Stimulated activated CD4-positive, alpha-beta T cell treated with anti-CD3 and anti-CD28 coated beads, Interleukin-4, amount 100 ng/mL, for 48 hours (primary cell): ENCODE measurements around the gene LRRC41.
"Not testable (repeated sequence)": the region's sequence is repeated elsewhere in the genome, so short reads cannot be mapped to it uniquely, and the experiment has no call there.

Experiments used
- DNase-seq, 2 donors: peaks; one replicate each; pipeline ENCODE4 v3.0.0-alpha.2; 2020; ENCODE audit warnings: low read depth in 2 of 2

The LRRC41 gene

DNA sequence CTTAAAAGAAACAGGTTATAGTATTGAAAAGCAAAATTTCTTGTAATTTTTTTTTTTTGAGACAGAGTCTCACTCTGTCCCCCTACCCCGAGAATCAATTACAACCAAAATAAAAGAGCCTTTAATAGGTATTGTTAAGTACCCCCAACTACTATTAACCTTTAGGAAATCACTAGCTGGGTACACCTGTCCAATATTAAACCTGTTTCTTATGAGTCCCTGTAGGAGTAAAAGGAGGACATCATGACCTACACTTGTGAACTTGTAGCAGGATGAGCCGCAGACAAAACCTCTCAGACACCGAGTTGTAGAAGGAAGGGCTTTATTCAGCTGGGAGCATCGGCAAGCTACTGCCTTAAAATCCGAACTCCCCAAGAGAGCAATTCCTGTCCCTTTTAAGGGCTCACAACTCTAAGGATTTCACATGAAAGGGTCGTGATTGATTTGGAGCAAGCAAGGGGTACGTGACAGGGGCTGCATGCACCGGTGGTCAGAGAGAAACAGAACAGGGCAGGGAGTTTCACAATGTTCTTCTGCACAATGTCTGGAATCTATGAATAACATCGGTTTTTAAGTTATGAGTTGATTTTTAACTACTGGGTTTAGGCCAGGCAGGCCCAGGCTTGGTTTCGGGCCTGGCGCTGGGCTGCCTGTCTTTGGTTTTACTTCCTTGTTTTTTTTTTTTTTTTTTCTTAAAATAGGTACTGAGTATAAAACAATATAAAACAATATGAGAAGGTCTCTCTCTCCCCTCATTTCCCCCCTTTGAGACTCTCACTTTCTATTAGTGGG, 22.1 kb upstream of the LRRC41 start:
- DNase-seq = not testable (repeated sequence)

DNA sequence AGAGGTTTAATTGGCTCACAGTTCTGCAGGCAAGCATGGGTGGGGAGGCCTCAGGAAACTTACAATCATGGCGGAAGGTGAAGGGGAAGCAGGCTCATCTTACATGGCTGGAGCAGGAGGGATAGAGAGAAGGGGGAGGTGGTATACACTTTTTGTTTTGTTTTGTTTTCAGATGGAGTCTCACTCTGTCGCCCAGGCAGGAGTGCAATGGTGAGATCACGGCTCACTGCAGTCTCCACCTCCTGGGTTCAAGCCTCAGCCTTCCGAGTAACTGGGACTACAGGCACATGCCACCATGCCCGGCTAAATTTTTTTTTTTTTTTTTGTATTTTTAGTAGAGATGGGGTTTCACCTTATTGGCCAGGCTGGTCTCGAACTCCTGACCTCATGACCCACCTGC, 18.8 kb upstream of the LRRC41 start:
- not testable (repeated sequence) for DNase-seq

DNA sequence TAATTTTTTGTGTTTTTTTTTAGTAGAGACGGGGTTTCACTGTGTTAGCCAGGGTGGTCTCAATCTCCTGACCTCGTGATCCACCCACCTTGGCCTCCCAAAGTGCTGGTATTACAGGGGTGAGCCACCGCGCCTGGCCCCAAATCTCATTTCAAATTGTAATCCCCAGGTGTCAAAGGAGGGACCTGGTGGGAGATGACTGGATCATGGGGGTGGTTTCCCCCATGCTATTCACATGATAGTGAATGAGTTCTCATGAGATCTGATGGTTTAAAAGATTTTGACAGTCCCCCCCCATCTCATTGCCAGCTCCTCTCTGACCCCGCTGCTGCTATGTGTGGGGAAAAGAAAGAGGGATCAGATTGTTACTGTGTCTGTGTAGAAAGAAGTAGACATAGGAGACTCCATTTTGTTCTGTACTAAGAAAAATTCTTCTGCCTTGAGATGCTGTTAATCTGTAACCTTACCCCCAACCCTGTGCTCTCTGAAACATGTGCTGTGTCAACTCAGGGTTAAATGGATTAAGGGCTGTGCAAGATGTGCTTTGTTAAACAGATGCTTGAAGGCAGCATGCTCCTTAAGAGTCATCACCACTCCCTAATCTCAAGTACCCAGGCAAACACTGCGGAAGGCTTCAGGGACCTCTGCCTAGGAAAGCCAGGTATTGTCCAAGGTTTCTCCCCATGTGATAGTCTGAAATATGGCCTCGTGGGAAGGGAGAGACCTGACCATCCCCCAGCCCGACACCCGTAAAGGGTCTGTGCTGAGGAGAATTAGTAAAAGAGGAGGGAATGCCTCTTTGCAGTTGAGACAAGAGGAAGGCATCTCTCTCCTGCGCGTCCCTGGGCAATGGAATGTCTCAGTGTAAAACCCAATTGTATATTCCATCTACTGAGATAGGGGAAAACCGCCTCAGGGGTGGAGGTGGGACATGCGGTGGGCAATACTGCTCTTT, 16.8 kb upstream of the LRRC41 start:
- not testable (repeated sequence) for DNase-seq

DNA sequence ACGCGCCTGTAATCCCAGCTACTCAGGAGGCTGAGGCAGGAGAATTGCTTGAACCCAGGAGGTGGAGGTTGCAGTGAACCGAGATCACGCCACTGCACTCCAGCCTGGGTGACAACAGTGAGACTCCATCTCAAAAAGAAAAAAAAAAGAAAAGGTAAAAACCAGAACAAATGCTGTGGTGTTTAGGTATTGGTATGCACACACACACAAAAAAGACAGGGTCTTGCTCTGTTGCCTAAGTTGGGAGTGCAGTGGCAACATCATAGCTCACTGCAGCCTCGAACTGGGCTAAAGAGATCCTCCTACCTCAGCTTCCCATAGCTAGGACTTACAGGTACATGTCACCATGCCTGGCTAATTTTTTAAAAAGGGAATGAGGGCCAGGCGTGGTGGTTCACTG, 15.9 kb upstream of the LRRC41 start:
- not testable (repeated sequence) for DNase-seq

DNA sequence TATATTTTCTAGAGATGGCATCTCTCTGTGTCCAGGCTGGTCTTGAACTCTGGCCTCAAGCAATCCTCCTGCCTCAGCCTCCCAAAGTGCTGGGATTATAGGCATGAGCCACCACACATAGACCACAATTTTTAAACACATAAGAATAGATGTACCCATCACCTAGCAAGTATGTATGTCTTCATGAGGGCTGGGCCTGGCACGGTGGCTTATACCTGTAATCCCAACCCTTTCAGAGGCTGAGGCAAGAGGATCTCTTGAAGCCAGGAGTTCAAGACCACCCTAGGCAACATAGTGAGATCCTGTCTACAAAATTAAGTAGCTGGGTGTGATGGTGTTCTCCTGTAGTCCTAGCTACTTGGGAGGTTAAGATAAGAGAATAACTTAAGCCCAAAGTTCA, 13.9 kb upstream of the LRRC41 start:
- DNase-seq = no peak

DNA sequence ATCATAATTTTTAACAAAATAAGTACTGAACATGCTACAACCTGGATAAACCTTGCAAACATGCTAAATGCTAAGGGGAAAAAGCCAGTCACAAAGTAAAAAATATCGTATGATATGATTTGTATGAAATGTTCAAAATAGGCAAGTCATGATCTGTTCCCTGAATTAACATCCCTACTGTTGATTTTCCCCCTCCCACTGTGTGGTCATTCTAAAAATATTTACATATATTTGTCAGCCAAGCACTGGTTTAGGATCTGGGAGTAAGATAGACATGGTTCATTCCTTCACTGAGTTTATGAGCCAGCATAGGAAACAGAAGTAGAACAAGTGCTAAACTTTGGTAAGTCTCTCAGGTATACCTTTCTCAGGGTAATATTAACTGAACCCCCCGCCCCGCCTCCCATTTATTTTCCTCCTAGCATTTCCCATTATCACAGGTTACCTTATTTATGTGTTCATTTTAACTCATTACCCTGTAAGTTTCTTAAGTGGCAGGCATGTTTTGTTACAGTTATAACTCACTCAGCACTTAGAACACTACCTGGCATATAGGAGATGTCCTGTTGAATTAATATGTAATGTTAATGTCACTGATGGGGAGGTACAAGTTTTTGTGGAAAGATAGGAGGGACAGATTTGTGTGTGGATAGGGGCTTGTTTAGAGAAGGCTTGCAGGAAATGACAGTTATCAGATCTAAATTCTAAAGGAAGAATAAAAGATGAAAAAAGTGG, 12.4 kb upstream of the LRRC41 start:
- DNase-seq = no peak

DNA sequence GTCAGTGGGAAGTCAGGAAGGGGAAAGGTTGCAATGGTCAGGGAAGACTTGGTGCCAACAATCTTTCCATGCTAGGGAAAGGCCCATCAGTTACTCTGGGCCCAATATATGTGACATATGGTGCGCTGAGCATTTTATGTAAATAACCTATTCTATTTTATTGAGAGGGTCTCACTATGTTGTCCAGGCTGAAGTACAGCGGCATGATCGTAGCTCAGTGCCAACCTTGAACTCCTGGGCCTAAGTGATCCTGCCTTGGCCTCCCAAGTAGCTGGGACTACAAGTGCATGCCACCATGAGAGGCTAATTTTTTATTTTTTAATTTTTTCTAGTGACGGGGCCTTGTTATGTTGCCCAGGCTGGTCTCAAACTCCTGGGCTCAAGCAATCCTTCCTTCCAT, 6.9 kb upstream of the LRRC41 start:
- no peak for DNase-seq

DNA sequence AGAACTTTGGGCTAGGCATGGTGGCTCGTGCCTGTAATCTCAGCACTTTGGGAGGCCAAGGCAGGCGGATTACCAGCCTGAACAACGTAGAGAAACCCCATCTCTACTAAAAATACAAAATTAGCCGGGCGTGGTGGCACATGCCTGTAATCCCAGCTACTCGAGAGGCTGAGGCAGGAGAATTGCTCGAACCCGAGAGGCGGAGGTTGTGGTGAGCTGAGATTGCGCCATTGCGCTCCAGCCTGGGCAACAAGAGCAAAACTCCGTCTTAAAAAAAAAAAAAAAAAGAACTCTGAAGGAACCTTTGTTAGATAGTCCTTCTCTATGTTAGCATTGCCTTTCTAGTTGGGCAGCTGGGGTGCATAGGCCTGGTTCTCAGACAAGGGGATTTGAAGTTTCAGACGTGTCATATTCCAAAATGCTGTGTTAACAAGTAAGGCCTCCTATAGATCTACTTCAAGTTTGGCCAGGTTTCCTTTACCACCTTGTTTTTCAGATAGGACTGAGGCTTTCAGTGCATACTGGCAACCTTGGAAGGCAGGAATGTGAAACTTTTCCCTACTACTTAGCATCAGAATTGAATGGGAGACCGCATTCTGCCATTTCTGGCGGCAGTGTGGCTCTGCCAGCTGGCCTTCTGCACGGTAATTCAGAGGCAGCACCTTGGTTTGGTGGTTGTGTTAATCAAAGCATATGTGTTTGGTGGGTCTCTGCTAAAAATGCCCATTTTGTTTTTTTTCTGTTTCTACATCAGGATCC, 6.2 kb upstream of the LRRC41 start:
- DNase-seq = no peak

DNA sequence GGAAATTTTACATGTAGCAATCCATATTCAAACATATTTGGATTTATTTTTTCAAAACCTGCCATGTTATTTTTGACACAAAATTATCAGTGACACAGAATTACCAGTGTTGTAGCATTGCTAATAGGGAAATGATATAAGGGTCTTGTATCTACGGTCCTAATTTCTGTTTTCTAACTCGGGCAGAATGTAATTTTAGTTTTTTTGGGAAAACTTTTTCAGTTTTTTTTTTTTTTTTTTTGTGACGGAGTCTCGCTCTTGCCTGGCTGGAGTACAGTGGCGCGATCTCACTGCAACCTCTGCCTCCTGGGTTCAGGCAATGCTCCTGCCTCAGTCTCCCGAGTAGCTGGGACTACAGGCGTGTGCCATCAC, 2.7 kb upstream of the LRRC41 start:
- no peak for DNase-seq

DNA sequence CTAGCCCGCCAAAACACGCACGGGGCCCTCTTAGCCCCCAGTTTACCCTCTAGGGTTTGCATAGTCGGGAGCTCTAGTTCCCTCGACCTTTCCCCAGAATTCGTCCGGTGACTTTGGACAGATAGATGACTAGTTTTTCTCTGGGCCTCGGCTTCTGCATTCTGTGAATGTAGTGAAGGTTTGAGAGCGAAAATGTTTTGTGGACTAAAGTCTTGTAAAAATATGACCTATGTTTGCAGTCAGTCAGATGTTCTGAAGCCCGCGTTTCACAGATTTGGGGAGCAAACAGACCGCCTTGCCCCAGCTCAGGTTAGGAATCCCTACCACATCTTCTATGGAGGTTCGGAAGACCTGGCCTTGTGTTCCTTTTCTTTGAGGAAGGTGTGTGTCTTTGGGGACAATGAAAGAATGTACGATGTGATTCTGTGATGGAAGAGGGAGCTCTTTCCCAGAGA, 483 bp upstream of the LRRC41 start:
- DNase-seq = no peak

DNA sequence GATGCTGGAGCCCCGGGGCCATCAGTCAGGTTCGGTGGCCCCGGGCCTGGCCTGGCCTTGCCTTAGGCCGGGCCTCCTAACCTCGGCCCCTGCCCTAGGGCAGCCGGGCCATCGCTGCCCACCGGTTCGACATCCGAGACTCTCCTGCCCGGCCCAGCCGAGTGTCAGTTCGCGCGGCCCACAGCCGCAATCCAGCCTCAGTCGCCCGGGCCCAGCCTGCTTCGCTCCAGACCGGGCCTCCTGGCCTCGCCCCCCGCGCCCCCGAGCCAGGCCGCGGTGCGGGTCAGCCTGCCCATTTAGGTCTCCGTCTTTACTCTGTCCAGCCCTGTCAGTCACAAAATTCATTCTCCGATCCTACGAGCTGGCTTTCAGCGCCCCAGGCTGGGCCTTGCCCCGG, 777 bp downstream of the LRRC41 start:
- peak; percentile 11 to 19 for DNase-seq

DNA sequence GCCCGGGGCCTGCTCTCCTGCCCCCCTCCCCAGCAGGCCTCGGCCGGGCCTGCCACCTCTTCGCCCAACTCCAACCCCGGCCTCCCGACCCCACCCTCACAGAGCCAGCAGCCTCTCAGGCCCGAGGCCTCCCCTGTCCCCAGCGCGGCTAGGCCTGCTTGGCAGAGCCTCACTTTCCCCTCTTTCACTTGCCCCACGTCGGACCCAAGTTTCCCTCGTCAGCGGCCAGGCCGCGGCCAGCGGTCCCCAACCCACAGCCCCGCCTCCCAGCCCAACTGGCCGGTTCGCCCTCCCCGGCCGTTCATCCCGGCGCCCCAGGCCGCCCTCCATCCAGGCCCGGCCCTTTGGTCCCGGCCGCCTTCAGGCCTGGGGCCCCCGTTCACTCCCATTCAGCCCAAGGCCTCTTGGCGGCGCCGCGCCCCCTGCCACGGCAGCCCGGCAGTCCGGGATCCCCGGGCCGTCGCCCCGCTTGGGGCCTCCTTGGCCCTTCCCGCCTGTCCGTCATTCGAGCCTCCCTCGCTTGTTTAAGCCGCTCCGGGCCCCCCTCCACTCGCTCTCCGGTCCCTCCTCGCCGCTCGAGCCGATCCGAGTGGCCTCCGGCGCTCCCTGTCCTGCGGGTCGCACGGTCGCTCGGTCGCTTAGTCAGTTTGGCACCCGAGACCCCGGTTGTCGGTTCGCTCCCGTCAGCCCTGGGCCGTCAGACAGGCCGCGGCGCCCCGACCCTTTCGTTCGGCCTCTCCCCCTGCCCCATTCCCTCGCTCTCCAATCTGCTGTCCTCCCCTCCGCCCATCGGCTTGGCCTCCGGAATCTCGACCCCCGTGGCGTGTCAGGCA, 1.4 kb downstream of the LRRC41 start:
- peak; percentile 34 to 43 for DNase-seq

DNA sequence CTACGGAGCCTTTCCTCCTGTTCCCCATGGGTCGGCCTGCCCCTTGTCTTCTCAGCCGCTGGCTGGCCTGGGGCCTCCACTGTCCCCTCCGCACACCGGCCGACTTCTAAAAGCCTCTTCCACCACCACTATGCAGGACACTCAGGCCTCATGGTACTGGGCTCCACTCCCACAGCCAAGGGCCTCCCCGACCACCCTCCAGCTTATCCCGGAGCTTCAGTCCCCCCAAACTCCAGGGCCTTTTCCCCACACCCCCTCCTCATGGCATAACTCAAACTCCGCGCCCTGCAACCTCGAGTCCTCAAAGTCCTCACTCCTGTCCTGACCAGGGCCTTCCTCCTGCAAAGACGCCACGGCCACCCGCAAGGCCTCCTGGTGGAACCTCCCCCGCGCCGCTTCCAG, 2.0 kb downstream of the LRRC41 start:
- no peak for DNase-seq

DNA sequence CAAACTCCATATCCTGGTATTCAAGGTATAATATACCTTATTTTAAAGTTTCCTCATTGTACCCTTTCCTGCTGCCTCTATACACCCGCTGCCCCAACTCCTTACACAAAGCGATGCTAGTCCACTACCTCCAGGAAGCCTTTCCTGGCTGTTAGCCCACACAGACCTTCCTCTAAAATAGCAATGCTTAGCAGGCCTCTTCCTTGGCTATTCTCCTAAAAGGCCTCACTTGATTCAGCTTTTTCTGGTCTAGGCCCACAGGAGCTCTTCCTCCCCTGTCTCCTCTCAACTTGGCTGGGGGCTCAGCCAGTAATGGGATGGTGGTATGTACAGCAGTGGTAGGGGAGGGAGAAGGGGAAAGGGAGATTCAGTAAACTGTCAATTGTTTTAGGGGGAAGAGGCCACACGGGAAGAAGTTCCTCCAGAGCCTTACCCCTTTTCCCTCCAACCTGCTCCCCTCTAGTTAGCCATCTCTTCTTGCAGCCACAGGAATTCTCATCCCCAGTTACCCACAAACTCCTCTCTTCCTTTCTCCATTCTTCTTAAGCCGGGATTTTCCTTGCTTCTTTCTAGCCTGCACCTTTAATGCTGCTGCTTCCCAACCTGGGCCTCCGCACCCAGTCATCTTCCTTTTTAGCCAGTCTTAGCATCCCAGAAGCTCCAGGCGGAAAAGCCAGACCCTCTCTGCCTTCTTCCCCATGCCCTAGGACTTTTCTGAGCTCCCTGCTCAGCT, 2.6 kb downstream of the LRRC41 start:
- no peak for DNase-seq

DNA sequence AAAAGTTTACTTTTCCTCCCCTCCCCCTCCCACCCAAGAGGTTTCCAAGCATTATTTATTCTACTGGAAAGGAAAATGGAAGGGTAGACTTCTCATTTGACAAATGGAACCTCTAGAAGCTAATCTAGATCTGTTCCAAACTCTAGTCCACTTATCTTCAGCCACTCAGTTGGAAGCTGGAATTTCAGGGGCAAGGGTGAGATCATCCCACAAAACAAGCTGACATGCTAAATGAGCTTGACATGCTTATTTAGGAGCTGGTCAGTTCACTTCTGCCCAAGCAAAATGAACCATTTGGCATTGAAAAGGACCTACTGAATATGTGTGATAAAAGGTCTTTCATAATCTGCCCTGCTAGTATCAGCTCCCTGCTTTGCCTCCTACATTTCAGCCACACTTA, 5.0 kb downstream of the LRRC41 start:
- no peak for DNase-seq

DNA sequence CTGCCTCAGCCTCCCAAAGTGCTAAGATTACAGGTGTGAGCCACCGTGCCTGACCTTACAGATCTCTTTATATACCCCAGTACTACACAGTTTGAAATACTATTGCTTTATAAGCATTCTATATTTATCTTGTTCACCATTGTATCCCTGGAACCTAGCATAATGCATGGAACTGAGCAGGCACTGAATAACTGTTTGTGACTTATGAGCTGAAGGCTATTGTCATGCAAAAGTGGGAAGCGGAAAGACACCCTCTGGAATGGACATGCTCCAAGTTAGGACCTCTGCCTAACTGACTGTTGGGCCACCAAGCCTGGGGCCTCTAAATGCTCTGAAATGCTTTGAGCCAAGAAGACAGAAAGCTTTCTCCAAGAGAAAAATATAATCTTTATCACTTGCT, 8.1 kb downstream of the LRRC41 start:
- no peak for DNase-seq

DNA sequence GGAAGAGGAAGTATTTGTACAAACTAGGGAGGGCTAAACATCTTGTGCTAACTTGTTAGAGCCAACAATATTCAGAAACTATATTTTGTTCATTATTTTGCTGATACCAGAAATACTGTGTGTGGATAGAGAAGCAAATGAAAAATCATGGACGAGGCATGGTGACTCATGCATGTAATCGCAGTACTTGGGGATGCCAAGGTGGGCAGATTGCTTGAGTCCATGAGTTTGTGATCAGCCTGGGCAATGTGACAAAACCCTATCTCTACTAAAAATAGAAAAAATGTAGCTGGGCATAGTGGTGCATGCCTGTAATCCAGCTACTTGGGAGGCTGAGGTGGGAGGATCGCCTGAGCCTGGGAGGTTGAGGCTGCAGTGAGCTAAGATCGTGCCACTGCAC, 13.4 kb downstream of the LRRC41 start:
- DNase-seq = no peak

DNA sequence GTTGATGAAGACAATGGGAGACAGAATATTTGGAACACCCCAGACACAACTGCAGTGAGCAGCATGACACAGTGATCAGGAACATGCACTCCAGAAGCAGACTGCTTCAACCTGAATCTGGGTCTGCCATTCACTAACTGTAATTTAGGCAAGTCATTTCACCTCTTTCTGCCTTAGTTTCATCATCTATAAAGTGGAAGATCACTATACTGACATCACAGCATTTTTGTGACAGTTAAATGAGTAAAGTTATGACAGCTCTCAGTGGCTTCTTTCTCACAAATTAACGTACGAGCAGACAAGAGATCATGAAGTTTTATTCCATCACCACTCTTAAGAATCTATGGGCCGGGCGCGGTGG, 14.3 kb downstream of the LRRC41 start:
- no peak for DNase-seq

DNA sequence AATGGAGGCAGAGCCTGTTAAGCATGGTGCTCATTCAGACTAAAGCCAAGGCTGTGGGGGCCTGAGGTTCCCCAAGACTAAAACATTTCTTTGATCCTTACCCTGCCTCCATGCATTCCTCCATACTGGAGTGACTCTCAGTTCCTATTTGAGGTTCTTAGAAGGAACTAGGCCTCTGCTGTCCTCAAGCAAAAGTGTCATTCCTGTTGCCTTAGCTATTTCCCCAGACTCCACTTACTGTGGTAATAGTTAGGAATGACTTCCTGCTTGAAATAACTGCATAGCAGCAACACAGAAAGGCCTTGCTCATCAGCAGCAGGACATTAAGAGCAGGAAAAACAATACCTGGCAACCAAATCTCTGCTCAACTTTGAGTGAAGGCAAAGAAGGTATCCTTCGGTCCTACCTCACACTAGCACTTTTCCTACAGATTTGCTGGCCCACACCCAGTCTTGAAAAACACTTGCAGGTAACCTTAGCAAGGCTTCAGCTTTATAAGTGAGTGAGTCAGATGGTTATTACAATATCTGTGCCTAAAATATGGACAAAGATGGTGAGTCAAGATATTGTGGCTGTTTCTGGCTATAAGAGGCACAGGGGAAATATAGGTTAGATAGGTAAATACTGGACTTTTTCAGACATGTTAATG, 14.8 kb downstream of the LRRC41 start:
- DNase-seq = no peak
